Endothelial cell of umbilical vein (primary cell): Measurements from ENCODE around the gene MTX1. TPM values are rescaled to one million over a fixed set of nuclear protein-coding genes. Genes with fewer than 3 reads are reported as not detected.
A peak's percentile ranks its signal among the peaks of the same experiment; 100 is the strongest.

Experiments
- BruUV-seq: library from RNA; stranded (reverse); fragments of 400-500 nt; replicated peaks from 2 replicates; lab custom pipeline; 2021; lab: Mats Ljungman, UMichigan
- CTCF ChIA-PET: fragments of 300-600, 350-600 bp; sonication (Branson Sonifier 250); formaldehyde crosslinking; loops from one replicate; lab custom pipeline; 2021; ENCODE audit warnings: antibody characterized with exemption, inconsistent platforms; lab: Charles Lee
- POLR2A ChIA-PET: fragments of 300-600, 350-600 bp; sonication (Branson Sonifier 250); formaldehyde crosslinking; loops from one replicate; lab custom pipeline; 2021; ENCODE audit warnings: antibody characterized with exemption, inconsistent platforms; lab: Charles Lee
- DNase-seq: peaks from one replicate; pipeline ENCODE4 v3.0.0-alpha.2; 2011; ENCODE audit warnings: low read depth, low spot score
- FAIRE-seq: peaks from 2 replicates; lab custom pipeline; 2011; peaks lifted over from hg19 to GRCh38; lab: Jason Lieb, UNC
- H2AFZ ChIP-seq: 2 replicates; pipeline ENCODE4 v1.6.0; 2012; ENCODE audit warnings: low read depth, low read length, control low read depth, inconsistent platforms
- H3K27ac ChIP-seq: 2 replicates; pipeline ENCODE4 v1.5.1; 2011; ENCODE audit warnings: low read depth, mild to moderate bottlenecking, control low read depth, low read length, moderate library complexity; ENCODE audit not compliant: insufficient read depth
- H3K27me3 ChIP-seq, 2 experiments: 2 replicates each; pipeline versions ENCODE4 v1.6.0 to v1.6.1; 2011; ENCODE audit warnings: low read length in 2 of 2, mixed read lengths in 1 of 2; ENCODE audit not compliant: control insufficient read depth in 2 of 2, insufficient read depth in 2 of 2
- H3K36me3 ChIP-seq, 2 experiments: 2 replicates in 1 of 2; 3 replicates in 1 of 2; pipeline ENCODE4 v1.5.1; 2011; ENCODE audit warnings: low read length in 2 of 2, mild to moderate bottlenecking in 1 of 2, moderate library complexity in 1 of 2; ENCODE audit not compliant: control insufficient read depth in 2 of 2, insufficient read depth in 2 of 2; ENCODE audit errors: extremely low read depth in 1 of 2
- H3K4me1 ChIP-seq: 3 replicates; pipeline ENCODE4 v1.5.1; 2011; ENCODE audit warnings: mild to moderate bottlenecking, low read length; ENCODE audit not compliant: control insufficient read depth, insufficient read depth; ENCODE audit errors: extremely low read depth
- H3K4me2 ChIP-seq: 2 replicates; pipeline ENCODE4 v1.6.1; 2011; ENCODE audit warnings: low read length, control low read depth, mixed read lengths; ENCODE audit not compliant: insufficient read depth
- H3K4me3 ChIP-seq, 3 experiments: fragments of 200-600 bp in 1 of 3; sonication (generic), shearing (Covaris generic) in 1 of 3; replicated peaks in 1 of 3; 2 replicates each; pipeline ENCODE4 v1.5.1; 2011 to 2016; ENCODE audit warnings: control low read depth in 3 of 3, low read length in 3 of 3, mild to moderate bottlenecking in 2 of 3, inconsistent platforms in 1 of 3, low read depth in 1 of 3, moderate library complexity in 1 of 3; ENCODE audit not compliant: insufficient read depth in 1 of 3
- H3K79me2 ChIP-seq: 2 replicates; pipeline ENCODE4 v1.6.0; 2012; ENCODE audit warnings: low read length, inconsistent platforms; ENCODE audit not compliant: control insufficient read depth, insufficient read depth
- H3K9ac ChIP-seq: replicated peaks from 2 replicates; pipeline ENCODE3; 2011; ENCODE audit warnings: low read length, control low read depth; ENCODE audit not compliant: insufficient read depth; ENCODE audit errors: extremely low read depth
- H3K9me1 ChIP-seq: replicated peaks from 3 replicates; pipeline ENCODE4 v1.6.0; 2011; ENCODE audit warnings: mild to moderate bottlenecking, low read length; ENCODE audit not compliant: control insufficient read depth, insufficient read depth; ENCODE audit errors: extremely low read depth
- H3K9me3 ChIP-seq: replicated peaks from 2 replicates; pipeline ENCODE4 v1.5.1; 2012; ENCODE audit warnings: low read length, inconsistent platforms; ENCODE audit not compliant: control insufficient read depth, insufficient read depth
- H4K20me1 ChIP-seq: replicated peaks from 2 replicates; pipeline ENCODE3; 2011; ENCODE audit warnings: mild to moderate bottlenecking, low read length; ENCODE audit not compliant: control insufficient read depth, insufficient read depth; ENCODE audit errors: extremely low read depth
- EZH2 ChIP-seq: IDR thresholded peaks from 2 replicates; pipeline ENCODE4 v1.6.1; 2012; ENCODE audit warnings: borderline replicate concordance, low read depth, mild to moderate bottlenecking, moderate library complexity, low read length, inconsistent platforms; ENCODE audit not compliant: severe bottlenecking
- FOS ChIP-seq: IDR thresholded peaks from 2 replicates; pipeline ENCODE4 v1.6.1; 2011; ENCODE audit warnings: mild to moderate bottlenecking, low read length, moderate library complexity, borderline replicate concordance; ENCODE audit not compliant: insufficient read depth
- GATA2 ChIP-seq: IDR thresholded peaks from 2 replicates; pipeline ENCODE4 v1.7.0; 2011; ENCODE audit warnings: low read depth, mild to moderate bottlenecking, moderate library complexity, mixed read lengths, low read length; ENCODE audit not compliant: insufficient read length, insufficient read depth
- MYC ChIP-seq: IDR thresholded peaks from one replicate; pipeline ENCODE4 v1.6.1; 2011; ENCODE audit warnings: mild to moderate bottlenecking, low read depth, low read length
- POLR2A ChIP-seq: IDR thresholded peaks from 2 replicates; pipeline ENCODE4 v1.6.1; 2012; ENCODE audit warnings: low read depth, mild to moderate bottlenecking, control low read depth, low read length
- POLR2AphosphoS5 ChIP-seq: IDR thresholded peaks from 2 replicates; pipeline ENCODE4 v1.6.1; 2012; ENCODE audit warnings: low read depth, mild to moderate bottlenecking, control low read depth, low read length, moderate library complexity; ENCODE audit not compliant: insufficient read depth
- dilution Hi-C: fragments of 300-500 bp; cut with MboI; formaldehyde crosslinking; loops from one replicate; pipeline ENCODE4 v1.15.0; 2019; ENCODE audit warnings: low sequenced_read_pairs; ENCODE audit not compliant: extremely low pct_ligation_motif_present
- intact Hi-C: fragments of 100-400 bp; cut with micrococcal nuclease; formaldehyde crosslinking; loops from one replicate; pipeline ENCODE4 v1.10.0; 2022
- polyA plus RNA-seq, 4 experiments: library from polyadenylated mRNA; depleted of rRNA in 3 of 4; stranded (reverse) in 3 of 4; unstranded in 1 of 4; fragments of >200 nt; gene quantifications; 2 replicates each; pipeline versions ENCODE4 v1.2.1 to v1.2.3, GENCODE V29; 2011 to 2012; ENCODE audit warnings: missing spikeins in 1 of 4
- total RNA-seq: library from RNA; stranded (reverse); gene quantifications from 2 replicates; pipeline ENCODE4 v1.2.3, GENCODE V29; 2021
- TF ChIP-seq, protein P1 (sequence below): IDR thresholded peaks from 2 replicates; pipeline ENCODE4 v1.6.1; 2011; ENCODE audit not compliant: insufficient read depth, insufficient read length
- TF ChIP-seq, protein P2 (sequence below), 2 donors: IDR thresholded peaks; 1 replicate in 1 of 2; 2 replicates in 1 of 2; pipeline ENCODE4 v1.5.1; 2011; ENCODE audit warnings: low read length in 2 of 2, mild to moderate bottlenecking in 2 of 2, moderate library complexity in 2 of 2, control low read depth in 1 of 2, inconsistent platforms in 1 of 2, low read depth in 1 of 2; ENCODE audit not compliant: insufficient read depth in 1 of 2; ENCODE audit errors: extremely low read depth in 1 of 2

The MTX1 gene
- total and polyA plus RNA-seq, 2 donors (not counting 3 experiments of a cell fraction or from before 2014, with no cell fraction given) = 53.0 to 109 TPM

- H3K9me3 ChIP-seq = no peaks in the 10 kb centered on the region
- ChIA-PET CTCF (interaction anchor here (1.2 to 2.1 kb wide), 4 partner anchors 18 to 36 kb away, joined by 3 to 17 read pairs (median 4); no protein-coding TSS in a partner anchor), POLR2A (no interaction called here)
- BruUV-seq = no TSS peak
- dilution Hi-C loops (no loop called here), intact Hi-C loops (no loop called here)
- H3K4me2 ChIP-seq = peak overlapping the region; percentile 76
- DNase-seq (no peak), FAIRE-seq (peak; percentile 12)
- H3K27me3 ChIP-seq = no peaks in the 10 kb centered on the region
- TF ChIP-seq POLR2A (no peak), FOS (no peak), POLR2AphosphoS5 (no peak), EZH2 (no peak), GATA2 (no peak), MYC (no peak)
- TF ChIP-seq, protein P1, sequence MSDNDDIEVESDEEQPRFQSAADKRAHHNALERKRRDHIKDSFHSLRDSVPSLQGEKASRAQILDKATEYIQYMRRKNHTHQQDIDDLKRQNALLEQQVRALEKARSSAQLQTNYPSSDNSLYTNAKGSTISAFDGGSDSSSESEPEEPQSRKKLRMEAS = no peak
- TF ChIP-seq, protein P2, sequence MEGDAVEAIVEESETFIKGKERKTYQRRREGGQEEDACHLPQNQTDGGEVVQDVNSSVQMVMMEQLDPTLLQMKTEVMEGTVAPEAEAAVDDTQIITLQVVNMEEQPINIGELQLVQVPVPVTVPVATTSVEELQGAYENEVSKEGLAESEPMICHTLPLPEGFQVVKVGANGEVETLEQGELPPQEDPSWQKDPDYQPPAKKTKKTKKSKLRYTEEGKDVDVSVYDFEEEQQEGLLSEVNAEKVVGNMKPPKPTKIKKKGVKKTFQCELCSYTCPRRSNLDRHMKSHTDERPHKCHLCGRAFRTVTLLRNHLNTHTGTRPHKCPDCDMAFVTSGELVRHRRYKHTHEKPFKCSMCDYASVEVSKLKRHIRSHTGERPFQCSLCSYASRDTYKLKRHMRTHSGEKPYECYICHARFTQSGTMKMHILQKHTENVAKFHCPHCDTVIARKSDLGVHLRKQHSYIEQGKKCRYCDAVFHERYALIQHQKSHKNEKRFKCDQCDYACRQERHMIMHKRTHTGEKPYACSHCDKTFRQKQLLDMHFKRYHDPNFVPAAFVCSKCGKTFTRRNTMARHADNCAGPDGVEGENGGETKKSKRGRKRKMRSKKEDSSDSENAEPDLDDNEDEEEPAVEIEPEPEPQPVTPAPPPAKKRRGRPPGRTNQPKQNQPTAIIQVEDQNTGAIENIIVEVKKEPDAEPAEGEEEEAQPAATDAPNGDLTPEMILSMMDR (IDR thresholded peaks at IDR 0.05; ENCODE audit: extremely low read depth in 1 of 2, insufficient read depth in 1 of 2, low read depth in 1 of 2, low read length in 2 of 2) = no peak
- no peaks in the 10 kb centered on the region for H3K9me1 ChIP-seq
- H3K4me1 ChIP-seq = peaks cover 16% of the 10 kb centered on the region
- peaks cover 5 to 9% of the 10 kb centered on the region in 2 experiments for H3K36me3 ChIP-seq
- peak overlapping the region in 2 of 3 experiments; percentile 48 to 61 for H3K4me3 ChIP-seq
- H3K79me2 ChIP-seq = peaks cover 7% of the 10 kb centered on the region
- H2AFZ ChIP-seq = no peak overlapping the region
- no peak overlapping the region for H3K27ac ChIP-seq
- H3K9ac ChIP-seq = no peak overlapping the region
- H4K20me1 ChIP-seq = no peaks in the 10 kb centered on the region
Measured at GRCh38 chr1:155242805-155243358, 34.4 kb downstream of the MTX1 start.
